GM12873 (cell line): ENCODE results near the gene SULT1C2.

Experiments used
- TF ChIP-seq, protein P1 (sequence below): IDR thresholded peaks from 2 replicates; pipeline ENCODE4 v1.5.1; 2012; ENCODE audit warnings: low read depth, mild to moderate bottlenecking, moderate library complexity, low read length, control low read depth; ENCODE audit not compliant: insufficient read depth; ENCODE audit errors: missing control alignments

Gene SULT1C2

DNA sequence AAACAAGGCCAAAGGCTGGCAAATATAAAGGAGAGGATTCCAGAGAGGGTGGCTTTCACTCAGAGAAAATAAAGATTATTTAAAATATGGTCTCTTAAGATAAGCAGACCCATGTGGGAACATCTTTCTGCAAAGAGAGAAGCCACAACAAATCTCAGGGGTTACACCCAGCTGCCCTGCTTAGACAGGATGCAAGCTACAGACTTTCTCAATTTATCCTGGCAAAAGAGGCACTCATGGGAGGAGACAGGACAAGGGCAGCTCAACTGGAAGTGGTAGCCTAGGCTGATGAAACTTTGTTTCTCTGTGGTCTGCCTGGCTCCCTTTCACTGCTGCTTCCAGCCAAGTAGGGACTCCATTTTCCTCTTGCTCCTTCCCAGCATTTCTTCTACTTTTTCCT is 63.2 kb downstream of the SULT1C2 start:
- TF ChIP-seq, protein P1, sequence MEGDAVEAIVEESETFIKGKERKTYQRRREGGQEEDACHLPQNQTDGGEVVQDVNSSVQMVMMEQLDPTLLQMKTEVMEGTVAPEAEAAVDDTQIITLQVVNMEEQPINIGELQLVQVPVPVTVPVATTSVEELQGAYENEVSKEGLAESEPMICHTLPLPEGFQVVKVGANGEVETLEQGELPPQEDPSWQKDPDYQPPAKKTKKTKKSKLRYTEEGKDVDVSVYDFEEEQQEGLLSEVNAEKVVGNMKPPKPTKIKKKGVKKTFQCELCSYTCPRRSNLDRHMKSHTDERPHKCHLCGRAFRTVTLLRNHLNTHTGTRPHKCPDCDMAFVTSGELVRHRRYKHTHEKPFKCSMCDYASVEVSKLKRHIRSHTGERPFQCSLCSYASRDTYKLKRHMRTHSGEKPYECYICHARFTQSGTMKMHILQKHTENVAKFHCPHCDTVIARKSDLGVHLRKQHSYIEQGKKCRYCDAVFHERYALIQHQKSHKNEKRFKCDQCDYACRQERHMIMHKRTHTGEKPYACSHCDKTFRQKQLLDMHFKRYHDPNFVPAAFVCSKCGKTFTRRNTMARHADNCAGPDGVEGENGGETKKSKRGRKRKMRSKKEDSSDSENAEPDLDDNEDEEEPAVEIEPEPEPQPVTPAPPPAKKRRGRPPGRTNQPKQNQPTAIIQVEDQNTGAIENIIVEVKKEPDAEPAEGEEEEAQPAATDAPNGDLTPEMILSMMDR, result no peak

DNA sequence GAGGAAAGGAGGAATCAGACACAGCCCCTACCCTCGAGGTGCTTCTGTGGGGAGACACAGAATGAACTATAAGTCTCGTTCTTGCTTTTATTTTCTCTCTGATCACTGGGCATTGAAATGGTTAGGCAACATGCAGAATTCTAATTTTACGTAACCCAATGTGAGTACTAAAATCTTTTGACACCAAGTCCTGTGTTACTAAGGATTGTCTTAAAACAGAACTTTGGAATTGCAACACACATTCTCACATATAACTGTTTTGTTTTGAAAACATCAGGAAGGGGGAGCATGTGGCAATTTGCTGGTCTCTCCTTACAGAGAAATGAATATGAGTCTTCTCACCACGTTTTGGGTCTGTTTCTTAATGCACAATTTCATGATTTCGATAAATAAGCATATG is 65.4 kb downstream of the SULT1C2 start:
- TF ChIP-seq, protein P1, result no peak

DNA sequence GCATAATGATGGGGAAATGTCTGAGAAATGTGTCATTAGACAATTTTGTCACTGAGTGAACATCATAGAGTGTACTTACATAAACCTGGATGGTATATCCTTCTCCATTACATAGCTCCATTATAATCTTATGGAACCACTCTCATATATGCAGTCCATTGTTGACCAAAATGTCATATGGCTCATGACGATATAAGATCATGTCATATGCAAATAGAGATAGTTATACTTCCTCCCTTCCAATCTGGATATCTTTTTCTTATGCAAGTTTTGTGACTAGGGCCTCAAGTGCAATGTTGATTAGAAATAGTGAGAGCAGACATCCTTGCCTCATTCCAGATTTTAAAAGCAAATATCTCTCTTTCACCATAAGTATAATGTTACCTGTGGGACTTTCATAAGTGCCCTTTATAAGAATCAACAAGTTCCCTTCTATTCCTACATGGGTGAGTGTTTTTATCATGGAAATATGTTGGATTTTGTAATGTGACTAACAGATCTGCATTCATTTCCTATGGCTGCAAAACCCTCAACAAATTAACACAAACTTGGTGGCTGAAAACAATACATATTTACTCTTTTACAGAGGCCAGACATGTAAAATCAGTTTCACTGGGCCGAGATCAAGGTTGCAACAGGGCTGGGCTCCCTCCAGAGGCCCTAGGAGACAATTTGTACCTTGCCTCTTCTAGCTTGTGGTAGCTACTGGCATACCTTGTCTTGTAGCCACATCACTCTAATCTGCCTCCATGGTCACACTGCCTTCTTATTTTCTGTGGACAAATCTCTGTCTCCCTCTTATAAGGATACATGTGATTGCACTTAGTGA is 67.4 kb downstream of the SULT1C2 start:
- TF ChIP-seq, protein P1, result no peak
